Spleen (tissue), 11 donors: ENCODE results near the gene RND2. TPM values are rescaled to one million over a fixed set of nuclear protein-coding genes. Genes with fewer than 3 reads are reported as not detected.
"Not testable (repeated sequence)": the region's sequence is repeated elsewhere in the genome, so short reads cannot be mapped to it uniquely, and the experiment has no call there.

Experiments
- DNase-seq: peaks from one replicate; pipeline ENCODE4 v3.0.0-alpha.2; 2020
- H3K27ac ChIP-seq, 8 donors: fragments of 200-600 bp; sonication (generic) in 7 of 8; 1 replicate in 4 of 8; 2 replicates in 4 of 8; pipeline versions ENCODE4 v1.5.0 to v1.8.0; 2016 to 2021; ENCODE audit warnings: inconsistent platforms in 4 of 8, mild to moderate bottlenecking in 4 of 8, moderate library complexity in 1 of 8
- H3K27me3 ChIP-seq, 7 donors: fragments of 200-600 bp; sonication (generic) in 6 of 7; replicated peaks in 1 of 7; 1 replicate in 4 of 7; 2 replicates in 3 of 7; pipeline versions ENCODE4 v1.5.0 to v1.8.0; 2016 to 2021; ENCODE audit warnings: inconsistent platforms in 3 of 7, mild to moderate bottlenecking in 1 of 7
- H3K36me3 ChIP-seq, 6 donors: fragments of 200-600 bp; sonication (generic) in 5 of 6; 1 replicate in 4 of 6; 2 replicates in 2 of 6; pipeline versions ENCODE4 v1.5.0 to v1.8.0; 2016 to 2021; ENCODE audit warnings: inconsistent platforms in 2 of 6
- H3K4me1 ChIP-seq, 6 donors: fragments of 200-600 bp; sonication (generic) in 5 of 6; 1 replicate in 3 of 6; 2 replicates in 3 of 6; pipeline versions ENCODE4 v1.5.0 to v1.8.0; 2016 to 2021; ENCODE audit warnings: inconsistent platforms in 3 of 6
- H3K4me3 ChIP-seq, 8 donors: fragments of 200-600 bp; sonication (generic) in 7 of 8; 1 replicate in 4 of 8; 2 replicates in 4 of 8; pipeline versions ENCODE4 v1.5.0 to v1.8.0; 2016 to 2021; ENCODE audit warnings: inconsistent platforms in 4 of 8, mild to moderate bottlenecking in 4 of 8, moderate library complexity in 2 of 8
- H3K9me3 ChIP-seq, 8 donors: fragments of 200-600 bp; sonication (generic) in 7 of 8; 1 replicate in 4 of 8; 2 replicates in 4 of 8; pipeline versions ENCODE4 v1.5.0 to v1.8.0; 2016 to 2021; ENCODE audit warnings: inconsistent platforms in 4 of 8
- POLR2A ChIP-seq, 3 donors: fragments of 450-650 bp; IDR thresholded peaks; one replicate each; pipeline ENCODE4 v1.5.1; 2017; ENCODE audit warnings: antibody characterized with exemption in 3 of 3, mild to moderate bottlenecking in 1 of 3
- POLR2AphosphoS5 ChIP-seq, 3 donors: sonication (generic); formaldehyde crosslinking; IDR thresholded peaks; one replicate each; pipeline ENCODE4 v1.5.1; 2017; ENCODE audit warnings: antibody characterized with exemption in 3 of 3
- WGBS, 5 donors: extraction: QIAGEN DNeasy Blood & Tissue Kit in 3 of 5; methylation state at CpG; one replicate each; pipeline versions ENCODE4 v1.1.5 to v1.1.7; 2013 to 2018; 5-methylcytosine and 5-hydroxymethylcytosine counted together
- intact Hi-C: fragments of 100-400 bp; cut with DNase I; formaldehyde crosslinking; loops from one replicate; pipeline ENCODE4 v1.15.0; 2023; ENCODE audit warnings: low total_unique reads
- polyA plus RNA-seq, 3 donors: library from polyadenylated mRNA; stranded (reverse); fragments of 200-250 nt; gene quantifications; one replicate each; pipeline ENCODE4 v1.2.1, GENCODE V29; 2013
- total RNA-seq, 7 donors: library from RNA; depleted of rRNA in 3 of 7; stranded (reverse); fragments of >200 nt in 3 of 7; fragmentation: NEBNext Ultra II Directional in 4 of 7; extraction: Animal tissue kit (Norgen Biotek cat#: 25700) in 4 of 7; gene quantifications; one replicate each; pipeline versions ENCODE4 v1.1.0 to v1.2.1, GENCODE V29; 2016 to 2021
- TF ChIP-seq, protein P1 (sequence below), 11 experiments: fragments of 200-600 bp in 7 of 11; fragments of 450-650 bp in 4 of 11; sonication (generic) in 4 of 11; IDR thresholded peaks in 8 of 11; conservative IDR thresholded peaks in 3 of 11; 1 replicate in 7 of 11; 2 replicates in 4 of 11; pipeline versions ENCODE4 v1.4.0 to v1.8.0; 2016 to 2021; ENCODE audit warnings: antibody characterized with exemption in 11 of 11, inconsistent platforms in 4 of 11, mild to moderate bottlenecking in 1 of 11
- donor health status: healthy with polysubstance abuse.
- donor health status: DM: no; HTN: no; CAD: no; lungs with moderate emphysema.
- donor health status: DM: no; HTN: no; CAD: no.
- donor health status: Bipolar disorder and iron deficiency.
- donor health status: healthy.
- donor health status: DM: no; HTN: no; CAD: no.
- donor health status: DM: yes; HTN: yes; CAD: no.

RND2 gene
- total and polyA plus RNA-seq, 10 donors = 0.09 to 0.47 (median 0.26) TPM

DNA sequence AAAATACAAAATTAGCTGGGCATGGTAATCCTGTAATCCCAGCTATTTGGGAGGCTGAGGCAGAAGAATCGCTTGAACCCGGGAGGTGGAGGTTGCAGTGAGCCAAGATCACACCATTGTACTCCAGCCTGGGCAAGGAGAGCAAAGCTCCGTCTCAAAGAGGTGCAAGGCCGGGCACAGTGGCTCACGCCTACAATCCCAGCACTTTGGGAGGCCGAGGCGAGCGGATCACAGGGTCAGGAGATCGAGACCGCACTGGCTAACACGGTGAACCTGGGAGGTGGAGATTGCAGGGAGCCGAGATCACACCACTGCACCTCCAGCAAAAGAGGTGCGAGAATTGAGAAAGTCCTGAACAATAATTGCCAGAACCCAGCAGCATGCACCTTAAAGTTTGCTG lies 24.1 kb upstream of the RND2 start:
- TF ChIP-seq POLR2AphosphoS5 (IDR thresholded peaks at IDR 0.05) = peak in 2 of 3 donors; percentile 31 to 51
- peaks cover 13 to 68% (median 52%) of the 10 kb centered on the region in 6 donors for H3K4me1 ChIP-seq
- peak overlapping the region in 6 of 8 donors; percentile 59 to 80 (median 77) for H3K27ac ChIP-seq
- H3K36me3 ChIP-seq = peaks cover 0 to 60% (median 45%) of the 10 kb centered on the region in 6 donors
- DNase-seq, H3K4me3 ChIP-seq, H3K9me3 ChIP-seq, H3K27me3 ChIP-seq, intact Hi-C loops: not testable (repeated sequence)
- 90 to 96% (median 94%) methylated on average over 13 of the region's 13 CpGs for WGBS, 5 donors

DNA sequence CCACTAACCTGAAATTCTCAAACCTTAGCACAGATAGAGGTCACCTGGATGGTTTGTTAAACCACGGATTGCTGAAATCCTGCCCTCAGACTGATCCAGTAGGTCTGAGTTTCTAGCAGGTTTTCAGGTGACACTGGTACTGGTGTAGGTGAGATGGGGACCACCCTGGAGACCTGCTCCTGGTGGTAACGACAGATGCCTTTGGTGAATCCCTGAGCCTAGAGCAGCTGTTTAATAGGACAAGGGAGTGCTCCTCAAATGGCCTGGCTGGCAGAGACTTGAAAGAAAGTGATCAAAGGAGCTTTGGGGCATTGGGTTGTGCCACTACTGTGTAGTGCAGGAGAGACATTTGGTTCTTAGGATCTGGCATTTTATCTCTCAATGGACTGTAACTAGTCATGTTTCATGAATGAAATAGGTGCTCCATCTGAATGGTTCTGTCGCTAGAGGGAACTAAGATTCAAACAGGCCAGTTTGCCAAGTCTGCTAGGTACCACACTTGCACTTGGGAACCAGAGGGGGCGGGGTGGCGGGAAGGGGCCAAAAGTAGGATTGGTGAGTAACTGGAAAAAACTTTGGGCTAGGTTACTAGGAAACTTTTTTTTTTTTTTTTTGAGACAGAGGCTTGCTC lies 21.4 kb upstream of the RND2 start:
- WGBS, 5 donors = 83 to 91% (median 84%) methylated on average over 5 of the region's 5 CpGs
- Histone ChIP-seq H3K36me3 (peaks cover 0 to 60% (median 45%) of the 10 kb centered on the region in 6 donors), H3K27me3 (no peaks in the 10 kb centered on the region), H3K4me3 (no peak overlapping the region), H3K27ac (peak overlapping the region in 3 of 8 donors; percentile 0 to 79 (median 38)), H3K4me1 (peaks cover 26 to 82% (median 66%) of the 10 kb centered on the region in 6 donors), H3K9me3 (no peaks in the 10 kb centered on the region)
- intact Hi-C loops = no loop called here
- DNase-seq = no peak
- no peak for TF ChIP-seq POLR2A (IDR thresholded peaks at IDR 0.05)

DNA sequence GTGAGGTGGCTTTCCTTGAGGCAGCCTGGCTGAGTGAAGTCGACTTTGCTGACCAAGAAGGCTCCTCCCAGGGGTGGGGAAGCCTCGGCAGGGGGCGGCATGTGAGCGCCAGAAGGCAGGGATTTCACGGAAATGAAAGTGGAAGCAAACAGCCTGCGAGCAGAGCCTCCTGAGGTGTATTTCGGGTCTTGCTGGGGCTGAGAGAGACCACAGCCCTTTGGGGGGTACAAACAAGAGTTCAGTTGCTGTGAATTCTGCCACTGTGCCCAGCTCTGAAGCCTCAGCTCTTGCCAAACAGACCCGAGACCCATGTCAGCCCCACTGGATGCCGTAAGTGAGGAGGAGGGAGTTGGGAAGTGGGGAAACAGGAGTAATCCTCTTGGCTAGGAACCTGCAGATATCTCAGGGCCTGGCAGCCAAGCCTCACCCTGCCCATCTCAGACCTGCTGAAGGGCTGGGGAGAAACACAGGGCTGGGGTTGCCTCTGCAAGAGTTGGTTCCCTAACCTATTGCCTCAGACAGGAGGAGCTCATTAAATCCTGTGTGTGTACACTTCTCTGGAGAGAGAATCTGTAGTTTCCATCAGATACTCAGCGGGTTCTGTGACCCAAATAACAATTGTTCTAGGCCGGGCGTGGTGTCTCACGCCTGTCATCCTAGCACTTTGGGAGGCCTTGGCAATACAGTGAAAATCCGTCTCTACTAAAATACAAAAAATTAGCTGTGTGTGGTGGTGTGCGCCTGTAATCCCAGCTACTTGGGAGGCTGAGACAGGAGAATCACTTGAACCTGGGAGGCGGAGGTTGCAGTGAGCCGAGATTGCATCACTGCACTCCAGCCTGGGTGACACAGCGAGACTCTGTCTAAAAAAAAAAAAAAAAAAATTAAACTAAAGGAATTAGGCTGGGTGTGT lies 18.1 kb upstream of the RND2 start, which contains the start of gene IFI35:
Gene IFI35 (plus strand): TSS at position 146 of the 913 bp plus-strand sequence. CDS start 164 bp downstream, at position 310.
- H3K4me1 ChIP-seq = peaks cover 17 to 80% (median 61%) of the 10 kb centered on the region in 6 donors
- H3K4me3 ChIP-seq = peak within 1 kb of the TSS; percentile 44 to 73 (median 61)
- 23 to 28% (median 25%) methylated on average over 18 of the region's 18 CpGs for WGBS, 5 donors
- H3K9me3 ChIP-seq = no peaks in the 10 kb centered on the region
- DNase-seq = peak; percentile 95
- H3K27me3 ChIP-seq = no peaks in the 10 kb centered on the region
- TF ChIP-seq POLR2AphosphoS5 (IDR thresholded peaks at IDR 0.05) (peak; percentile 74 to 88 (median 84)), POLR2A (IDR thresholded peaks at IDR 0.05) (peak in 1 of 3 donors; percentile 54)
- TF ChIP-seq, protein P1, sequence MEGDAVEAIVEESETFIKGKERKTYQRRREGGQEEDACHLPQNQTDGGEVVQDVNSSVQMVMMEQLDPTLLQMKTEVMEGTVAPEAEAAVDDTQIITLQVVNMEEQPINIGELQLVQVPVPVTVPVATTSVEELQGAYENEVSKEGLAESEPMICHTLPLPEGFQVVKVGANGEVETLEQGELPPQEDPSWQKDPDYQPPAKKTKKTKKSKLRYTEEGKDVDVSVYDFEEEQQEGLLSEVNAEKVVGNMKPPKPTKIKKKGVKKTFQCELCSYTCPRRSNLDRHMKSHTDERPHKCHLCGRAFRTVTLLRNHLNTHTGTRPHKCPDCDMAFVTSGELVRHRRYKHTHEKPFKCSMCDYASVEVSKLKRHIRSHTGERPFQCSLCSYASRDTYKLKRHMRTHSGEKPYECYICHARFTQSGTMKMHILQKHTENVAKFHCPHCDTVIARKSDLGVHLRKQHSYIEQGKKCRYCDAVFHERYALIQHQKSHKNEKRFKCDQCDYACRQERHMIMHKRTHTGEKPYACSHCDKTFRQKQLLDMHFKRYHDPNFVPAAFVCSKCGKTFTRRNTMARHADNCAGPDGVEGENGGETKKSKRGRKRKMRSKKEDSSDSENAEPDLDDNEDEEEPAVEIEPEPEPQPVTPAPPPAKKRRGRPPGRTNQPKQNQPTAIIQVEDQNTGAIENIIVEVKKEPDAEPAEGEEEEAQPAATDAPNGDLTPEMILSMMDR (IDR thresholded peaks at IDR 0.05 in 8 of 11, conservative IDR thresholded peaks at IDR 0.05 in 3 of 11) = peak; percentile 25 to 75 (median 57)
- intact Hi-C loops = no loop called here
- peak within 1 kb of the TSS; percentile 87 to 98 (median 92) for H3K27ac ChIP-seq
- peaks cover 0 to 53% (median 26%) of the 10 kb centered on the region in 6 donors for H3K36me3 ChIP-seq

DNA sequence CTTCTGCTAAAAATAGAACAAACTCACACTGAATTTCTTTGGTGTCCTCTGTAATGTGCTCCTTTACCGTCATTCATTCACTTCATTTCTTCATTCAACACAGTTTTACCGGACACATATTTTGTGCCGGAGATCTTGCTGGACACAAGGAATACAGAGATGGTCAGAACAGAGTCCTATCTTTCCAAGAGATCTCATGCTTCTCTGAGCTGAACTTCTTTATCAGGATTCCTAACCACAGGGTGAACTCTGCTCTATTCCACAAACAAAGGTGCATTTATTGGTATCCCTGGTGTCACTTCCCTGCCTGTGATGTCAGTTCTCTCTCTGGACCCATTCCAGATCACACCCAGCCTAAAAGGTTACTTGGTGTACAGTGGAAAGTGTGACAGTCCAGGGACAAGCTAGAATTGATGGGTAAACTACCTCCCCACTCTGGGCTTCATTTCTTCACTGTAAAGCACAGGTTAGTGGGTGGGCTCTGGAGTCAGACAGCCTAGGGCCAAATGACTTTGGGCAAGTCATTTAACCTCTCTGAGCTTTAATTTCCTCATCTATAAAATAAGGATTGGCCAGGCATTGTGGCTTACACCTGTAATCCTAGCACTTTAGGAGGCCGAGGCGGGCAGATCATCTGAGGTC lies 14.2 kb upstream of the RND2 start:
- Histone ChIP-seq H3K4me1 (peaks cover 27 to 98% (median 70%) of the 10 kb centered on the region in 6 donors), H3K27ac (no peak overlapping the region), H3K27me3 (no peaks in the 10 kb centered on the region), H3K4me3 (no peak overlapping the region), H3K36me3 (peaks cover 0 to 61% (median 31%) of the 10 kb centered on the region in 6 donors), H3K9me3 (no peaks in the 10 kb centered on the region)
- WGBS, 5 donors = 91 to 97% (median 96%) methylated on average over 5 of the region's 5 CpGs
- TF ChIP-seq, protein P1 (IDR thresholded peaks at IDR 0.05 in 8 of 11, conservative IDR thresholded peaks at IDR 0.05 in 3 of 11) = no peak
- TF ChIP-seq POLR2A (IDR thresholded peaks at IDR 0.05) (no peak), POLR2AphosphoS5 (IDR thresholded peaks at IDR 0.05) (no peak)
- intact Hi-C loops = no loop called here
- DNase-seq = no peak
